Germinal center (tissue), 1 donor: ENCODE measurements around the gene VIPR2.

ENCODE experiments used
- DNase-seq: peaks from one replicate; pipeline ENCODE4 v3.0.0; 2012; ENCODE audit warnings: mixed read lengths, low spot score

VIPR2 gene

GRCh38 chr7:159025161-159025779, 119.4 kb downstream of the VIPR2 start:
- no peak for DNase-seq

GRCh38 chr7:159024280-159024951, 120.3 kb downstream of the VIPR2 start:
- no peak for DNase-seq

GRCh38 chr7:159023746-159024145, 120.9 kb downstream of the VIPR2 start:
- no peak for DNase-seq

- no peak for DNase-seq
These were observed 121.5 kb downstream of the VIPR2 start for GRCh38 chr7:159023206-159023605.

DNA sequence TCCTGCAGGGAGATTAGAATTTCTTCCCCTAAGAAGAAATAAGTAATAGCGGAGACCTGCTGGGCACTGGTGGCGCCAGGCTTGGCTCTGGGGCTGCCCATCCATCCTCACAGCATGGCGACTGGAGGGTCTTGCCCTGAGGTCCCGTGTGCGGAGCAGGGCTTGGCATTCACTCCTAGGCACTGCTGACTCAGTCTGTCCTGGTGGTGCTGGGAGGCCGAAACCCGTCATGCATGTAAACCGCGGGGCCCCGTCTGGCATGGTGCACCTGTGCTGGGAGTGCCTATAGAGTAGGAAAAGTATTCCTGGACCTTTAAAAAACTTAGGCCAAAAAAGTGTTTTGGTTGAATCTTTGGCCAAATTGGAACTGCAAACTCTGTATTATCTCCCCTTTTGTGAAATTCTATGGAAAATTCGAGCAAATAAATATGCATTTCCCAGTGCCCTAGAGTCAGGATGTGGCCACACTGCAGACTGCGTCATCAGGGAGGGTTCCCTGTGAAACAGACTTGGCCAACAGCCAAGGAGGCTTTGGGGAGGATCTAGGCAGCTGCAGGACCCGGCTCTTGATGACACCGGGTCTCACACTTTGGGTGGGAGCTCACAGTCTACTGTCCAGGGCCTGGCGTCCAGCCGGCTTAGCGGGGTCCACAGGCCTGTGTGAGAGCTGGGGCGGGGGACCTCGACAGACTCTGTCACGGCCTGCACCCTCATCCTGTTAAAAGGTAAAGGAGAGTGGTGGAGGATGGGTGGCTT, 122.3 kb downstream of the VIPR2 start:
- DNase-seq: no peak

- DNase-seq: no peak
These were observed 123.7 kb downstream of the VIPR2 start for GRCh38 chr7:159020987-159021386.

DNA sequence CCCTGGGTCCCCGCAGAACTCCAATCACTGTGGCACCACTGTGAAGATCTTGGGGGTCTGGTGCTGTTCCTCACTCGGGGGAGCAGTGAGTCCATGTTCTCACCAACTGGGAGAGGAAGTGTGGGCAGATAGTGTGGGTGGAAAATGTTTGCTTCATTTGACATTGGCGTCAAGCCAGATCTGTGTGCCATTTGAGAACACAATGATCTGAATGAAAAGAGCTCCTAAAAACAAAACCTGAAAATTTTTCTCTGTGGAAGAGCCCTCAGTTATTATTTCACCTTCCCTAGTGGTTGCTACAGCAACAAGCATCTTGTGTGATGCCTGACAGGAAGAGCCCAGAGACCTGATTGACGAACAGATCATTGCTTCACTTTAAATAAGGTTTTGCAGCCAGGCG, 125.6 kb downstream of the VIPR2 start:
- DNase-seq: no peak

- no peak for DNase-seq
These were observed 126.9 kb downstream of the VIPR2 start for GRCh38 chr7:159017741-159018140.

GRCh38 chr7:159017210-159017609, 127.5 kb downstream of the VIPR2 start:
- DNase-seq: no peak

DNA sequence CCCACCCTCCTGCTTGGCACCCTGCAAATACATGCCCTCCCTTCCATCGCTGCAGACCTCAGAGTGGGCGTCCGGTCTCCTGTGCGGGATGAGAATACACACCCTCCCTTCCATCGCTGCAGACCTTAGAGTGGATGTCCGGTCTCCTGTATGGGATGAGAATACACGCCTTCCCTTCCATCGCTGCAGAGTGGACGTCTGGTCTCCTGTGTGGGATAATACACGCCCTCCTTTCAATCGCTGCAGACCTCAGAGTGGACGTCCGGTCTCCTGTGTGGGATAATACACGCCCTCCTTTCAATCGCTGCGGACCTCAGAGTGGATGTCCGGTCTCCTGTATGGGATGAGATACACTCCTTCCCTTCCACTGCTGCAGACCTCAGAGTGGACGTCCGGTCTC, 128.1 kb downstream of the VIPR2 start:
- no peak for DNase-seq

- no peak for DNase-seq
These were observed 128.9 kb downstream of the VIPR2 start for GRCh38 chr7:159015454-159016410.

DNA sequence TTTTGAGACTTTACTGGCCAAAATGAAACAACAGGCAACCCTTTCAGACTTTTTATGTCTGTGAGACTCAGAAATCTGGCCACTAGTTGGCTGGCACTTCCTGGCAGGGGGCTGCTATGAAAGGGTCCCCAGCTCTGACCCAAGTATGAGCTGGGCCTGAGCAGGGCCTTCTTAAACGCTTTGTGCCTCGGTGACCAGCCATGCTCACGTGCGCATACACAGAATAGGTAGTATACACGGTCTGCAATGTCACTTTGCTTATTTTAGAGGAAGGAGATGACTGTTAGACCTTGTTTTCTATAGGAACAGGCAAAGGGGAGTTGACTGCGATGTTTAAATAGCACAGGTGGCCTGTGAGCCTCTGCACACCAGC, 129.6 kb downstream of the VIPR2 start:
- DNase-seq: no peak

GRCh38 chr7:159014297-159015062, 130.2 kb downstream of the VIPR2 start:
- DNase-seq: no peak

DNA sequence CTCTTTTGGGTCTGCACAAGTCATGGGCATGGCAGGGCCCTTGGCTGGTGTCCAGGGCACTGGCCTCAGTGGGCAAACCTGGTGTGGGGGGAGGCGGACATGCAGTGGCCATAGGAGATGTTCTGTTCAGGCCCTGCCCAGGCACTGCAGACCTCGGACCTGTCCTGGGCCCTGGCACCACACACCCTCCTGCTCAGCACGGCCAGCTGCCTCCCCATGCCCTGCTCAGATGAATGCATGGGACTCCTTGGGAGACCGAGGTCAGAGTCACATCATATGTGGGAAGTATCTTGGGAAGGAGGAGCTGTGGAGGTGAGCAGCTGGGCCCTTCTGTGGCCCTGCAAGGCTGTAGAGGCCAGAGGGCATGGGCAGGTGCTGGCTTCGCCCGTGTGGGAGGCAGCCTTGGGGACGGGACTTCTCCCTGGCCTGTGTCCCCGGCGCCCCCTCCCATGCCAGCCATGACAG, 130.8 kb downstream of the VIPR2 start:
- DNase-seq: no peak

GRCh38 chr7:159013181-159013690, 131.4 kb downstream of the VIPR2 start:
- DNase-seq: no peak

DNA sequence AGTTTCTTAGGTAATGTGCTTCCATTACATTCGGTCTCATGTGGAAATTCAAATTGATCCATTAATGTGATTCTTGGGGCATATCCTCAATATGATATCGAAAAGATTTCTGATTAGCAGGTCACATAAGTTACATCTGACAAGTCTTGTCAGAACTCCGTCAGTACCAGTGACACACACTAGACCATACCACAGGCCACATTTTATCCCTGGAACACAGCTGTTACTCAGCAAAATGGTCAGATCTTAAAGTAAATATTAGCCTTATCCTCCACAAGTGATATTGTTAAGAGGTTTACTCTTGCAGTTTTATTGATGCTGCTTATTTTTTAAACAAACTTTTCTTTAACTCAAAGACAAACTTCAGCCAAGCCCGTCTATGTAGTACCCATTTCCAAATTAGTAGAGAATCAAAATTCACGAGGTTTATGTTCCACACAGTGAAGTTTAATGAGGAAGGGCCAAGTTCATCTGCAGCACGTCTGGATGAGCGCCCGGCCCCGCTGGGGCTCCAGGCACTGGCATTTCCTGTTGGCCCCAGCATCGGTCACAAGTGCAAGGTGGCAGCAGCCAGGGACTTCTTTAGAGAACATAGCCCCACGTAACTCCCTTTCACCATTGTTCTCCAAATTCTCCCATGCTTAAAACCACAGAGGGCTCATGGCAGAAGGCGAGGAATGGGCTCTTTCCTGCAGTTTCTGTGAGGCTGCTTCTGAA, 132.2 kb downstream of the VIPR2 start:
- no peak for DNase-seq

- DNase-seq: no peak
These were observed 133.0 kb downstream of the VIPR2 start for GRCh38 chr7:159011722-159012022.

GRCh38 chr7:159010937-159011721, 133.5 kb downstream of the VIPR2 start:
- DNase-seq: no peak

- DNase-seq: no peak
These were observed 134.3 kb downstream of the VIPR2 start for GRCh38 chr7:159010411-159010810.

- no peak for DNase-seq
These were observed 134.7 kb downstream of the VIPR2 start for GRCh38 chr7:159009951-159010350.
